HEK293T (cell line): ENCODE data around the gene TECPR1.

Source experiments
- CTCF ChIA-PET: fragments of 350-600 bp; formaldehyde crosslinking; extraction: SDS; loops from one replicate; lab custom pipeline; 2021; ENCODE audit warnings: antibody characterized with exemption, inconsistent platforms; lab: Yijun Ruan, JAX
- POLR2A ChIA-PET: fragments of 350-600 bp; formaldehyde crosslinking; extraction: SDS; loops from one replicate; lab custom pipeline; 2020; ENCODE audit warnings: antibody characterized with exemption, inconsistent platforms; lab: Yijun Ruan, JAX
- DNase-seq: peaks from one replicate; pipeline ENCODE4 v3.0.0; 2012; ENCODE audit warnings: mixed read lengths; ENCODE audit errors: extremely low spot score
- ARNT ChIP-seq: fragments of 450-650 bp; IDR thresholded peaks from 2 replicates; pipeline ENCODE4 v1.6.1; 2017; ENCODE audit warnings: mild to moderate bottlenecking
- BHLHE40 ChIP-seq: fragments of 450-650 bp; IDR thresholded peaks from 2 replicates; pipeline ENCODE4 v1.6.1; 2016; ENCODE audit warnings: mild to moderate bottlenecking, moderate library complexity, borderline replicate concordance
- CTBP1 ChIP-seq: fragments of 450-650 bp; IDR thresholded peaks from 2 replicates; pipeline ENCODE4 v1.6.1; 2016; ENCODE audit warnings: borderline replicate concordance
- ELF4 ChIP-seq: fragments of 450-650 bp; IDR thresholded peaks from 2 replicates; pipeline ENCODE4 v1.6.1; 2017; ENCODE audit warnings: antibody characterized with exemption
- FOXA1 ChIP-seq: fragments of 450-650 bp; IDR thresholded peaks from 2 replicates; pipeline ENCODE4 v1.6.1; 2016; ENCODE audit warnings: mild to moderate bottlenecking
- FOXK2 ChIP-seq: fragments of 450-650 bp; IDR thresholded peaks from 2 replicates; pipeline ENCODE4 v1.6.1; 2016; ENCODE audit warnings: mild to moderate bottlenecking
- FOXM1 ChIP-seq: fragments of 450-650 bp; IDR thresholded peaks from 2 replicates; pipeline ENCODE4 v1.6.1; 2017; ENCODE audit warnings: mild to moderate bottlenecking, borderline replicate concordance
- HDGF ChIP-seq: fragments of 450-650 bp; IDR thresholded peaks from 2 replicates; pipeline ENCODE4 v1.6.1; 2017; ENCODE audit warnings: antibody characterized with exemption, borderline replicate concordance
- L3MBTL2 ChIP-seq: fragments of 450-650 bp; conservative IDR thresholded peaks from 2 replicates; pipeline ENCODE4 v1.6.1; 2016; ENCODE audit warnings: mild to moderate bottlenecking
- LEF1 ChIP-seq: fragments of 450-650 bp; IDR thresholded peaks from 2 replicates; pipeline ENCODE4 v1.6.1; 2017; ENCODE audit warnings: mild to moderate bottlenecking, borderline replicate concordance
- NFRKB ChIP-seq: fragments of 450-650 bp; IDR thresholded peaks from 2 replicates; pipeline ENCODE4 v1.6.1; 2016; ENCODE audit warnings: mild to moderate bottlenecking, moderate library complexity
- PKNOX1 ChIP-seq: fragments of 450-650 bp; IDR thresholded peaks from 2 replicates; pipeline ENCODE4 v1.6.1; 2016
- SP1 ChIP-seq: fragments of 450-650 bp; IDR thresholded peaks from 2 replicates; pipeline ENCODE4 v1.6.1; 2017
- SUZ12 ChIP-seq: fragments of 450-650 bp; IDR thresholded peaks from 2 replicates; pipeline ENCODE4 v1.6.1; 2016; ENCODE audit warnings: mild to moderate bottlenecking
- TARDBP ChIP-seq: fragments of 450-650 bp; IDR thresholded peaks from 2 replicates; pipeline ENCODE4 v1.6.1; 2016
- ZNF384 ChIP-seq: fragments of 450-650 bp; IDR thresholded peaks from 2 replicates; pipeline ENCODE4 v1.6.1; 2016

Gene TECPR1

GRCh38 chr7:98278936-98279335 lies 26.9 kb upstream of the TECPR1 start:
- TF ChIP-seq HDGF (no peak), ELF4 (no peak), L3MBTL2 (no peak), ARNT (no peak), PKNOX1 (no peak), FOXM1 (no peak), BHLHE40 (no peak), ZNF384 (no peak), LEF1 (no peak), TARDBP (no peak)
- ChIA-PET CTCF (no interaction called here), POLR2A (no interaction called here)
- DNase-seq: no peak

- POLR2A ChIA-PET: no interaction called here
- no peak for DNase-seq
- TF ChIP-seq PKNOX1 (no peak), HDGF (no peak), BHLHE40 (no peak), L3MBTL2 (no peak), FOXA1 (no peak), NFRKB (no peak)
- CTCF ChIA-PET: no interaction called here
These were observed 26.4 kb upstream of the TECPR1 start for GRCh38 chr7:98278408-98278807.

- TF ChIP-seq CTBP1 (no peak), FOXA1 (no peak), HDGF (no peak), L3MBTL2 (no peak), BHLHE40 (no peak)
- POLR2A ChIA-PET: no interaction called here
- DNase-seq: no peak
- CTCF ChIA-PET: interaction anchor here (1.3 kb wide), 1 partner anchor 9 kb away, joined by 4 read pairs; no protein-coding TSS in a partner anchor
These were observed 24.3 kb upstream of the TECPR1 start for GRCh38 chr7:98276241-98276761.

GRCh38 chr7:98267303-98267702 lies 15.3 kb upstream of the TECPR1 start:
- POLR2A ChIA-PET: interaction anchor here (0.7 to 0.9 kb wide), 2 partner anchors 135 to 812 kb away, joined by 3 read pairs; no protein-coding TSS in a partner anchor
- CTCF ChIA-PET: interaction anchor here (1.3 kb wide), 1 partner anchor 8 kb away, joined by 4 read pairs; no protein-coding TSS in a partner anchor
- no peak for DNase-seq
- TF ChIP-seq PKNOX1: no peak
- no peak for TF ChIP-seq TARDBP
- no peak for TF ChIP-seq BHLHE40
- TF ChIP-seq L3MBTL2: no peak
- no peak for TF ChIP-seq FOXK2
- no peak for TF ChIP-seq HDGF
- TF ChIP-seq CTBP1: no peak

GRCh38 chr7:98266840-98267239 lies 14.8 kb upstream of the TECPR1 start:
- no peak for TF ChIP-seq FOXA1
- TF ChIP-seq L3MBTL2: no peak
- TF ChIP-seq ARNT: no peak
- no peak for TF ChIP-seq SUZ12
- no peak for TF ChIP-seq SP1
- no peak for TF ChIP-seq TARDBP
- no peak for TF ChIP-seq LEF1
- no peak for TF ChIP-seq FOXK2
- TF ChIP-seq NFRKB: no peak
- no peak for TF ChIP-seq HDGF
- ChIA-PET CTCF (interaction anchor here (1.3 kb wide), 1 partner anchor 9 kb away, joined by 4 read pairs; no protein-coding TSS in a partner anchor), POLR2A (interaction anchor here (0.7 to 0.9 kb wide), 2 partner anchors 135 to 811 kb away, joined by 3 read pairs; no protein-coding TSS in a partner anchor)
- DNase-seq: no peak

GRCh38 chr7:98265841-98266271 lies 13.8 kb upstream of the TECPR1 start:
- no peak for DNase-seq
- POLR2A ChIA-PET: no interaction called here
- TF ChIP-seq L3MBTL2 (no peak), PKNOX1 (no peak), NFRKB (no peak), CTBP1 (no peak), ZNF384 (no peak), LEF1 (no peak), BHLHE40 (no peak), ELF4 (no peak), SP1 (no peak)
- CTCF ChIA-PET: no interaction called here

GRCh38 chr7:98257701-98258100 lies 5.7 kb upstream of the TECPR1 start:
- no peak for DNase-seq
- POLR2A ChIA-PET: no interaction called here
- CTCF ChIA-PET: no interaction called here
- TF ChIP-seq SP1: no peak
- TF ChIP-seq ELF4: no peak
- TF ChIP-seq FOXA1: no peak
- TF ChIP-seq ARNT: no peak
- no peak for TF ChIP-seq ZNF384
- TF ChIP-seq HDGF: no peak
